Urinary bladder (tissue), 4 donors: Measurements from ENCODE around the gene NPAS2. TPM values are rescaled to one million over a fixed set of nuclear protein-coding genes. Genes with fewer than 3 reads are reported as not detected.

Experiments
- DNase-seq: peaks from one replicate; pipeline ENCODE4 v3.0.0-alpha.2; 2015; ENCODE audit errors: extremely low spot score
- H3K27ac ChIP-seq: one replicate; pipeline ENCODE4 v1.5.1; 2013; ENCODE audit warnings: low read depth, mild to moderate bottlenecking, moderate library complexity
- H3K36me3 ChIP-seq: one replicate; pipeline ENCODE4 v1.6.1; 2013; ENCODE audit warnings: mild to moderate bottlenecking, moderate library complexity; ENCODE audit not compliant: insufficient read depth
- H3K4me1 ChIP-seq: one replicate; pipeline ENCODE4 v1.6.1; 2013; ENCODE audit warnings: mild to moderate bottlenecking, moderate library complexity; ENCODE audit not compliant: insufficient read depth
- H3K4me3 ChIP-seq: one replicate; pipeline ENCODE4 v1.5.1; 2013; ENCODE audit warnings: low read depth, low read length
- WGBS: extraction: QIAGEN DNeasy Blood & Tissue Kit; methylation state at CpG from one replicate; pipeline ENCODE4 v1.1.7; 2013; 5-methylcytosine and 5-hydroxymethylcytosine counted together
- polyA plus RNA-seq: library from polyadenylated mRNA; stranded (reverse); fragments of 200-250 nt; gene quantifications from one replicate; pipeline ENCODE4 v1.2.3, GENCODE V29; 2013
- total RNA-seq: library from RNA; depleted of rRNA; stranded (reverse); fragments of >200 nt; gene quantifications from one replicate; pipeline ENCODE4 v1.2.3, GENCODE V29; 2014
- donor health status: healthy with polysubstance abuse.
- donor health status: healthy.

The NPAS2 gene
- total and polyA plus RNA-seq, 2 donors: 11.8 to 35.0 TPM

GRCh38 chr2:100972452-100972851 lies 152.5 kb downstream of the NPAS2 start:
- no peak for DNase-seq
- no peaks in the 10 kb centered on the region for H3K36me3 ChIP-seq
- no peak overlapping the region for H3K4me3 ChIP-seq
- H3K27ac ChIP-seq: no peak overlapping the region
- WGBS: 85% methylated on average over 7 of the region's 7 CpGs
- H3K4me1 ChIP-seq: no peaks in the 10 kb centered on the region

GRCh38 chr2:100974712-100975520 lies 155.0 kb downstream of the NPAS2 start:
- WGBS: 92% methylated on average over 22 of the region's 22 CpGs
- H3K4me1 ChIP-seq: no peaks in the 10 kb centered on the region
- no peaks in the 10 kb centered on the region for H3K36me3 ChIP-seq
- H3K27ac ChIP-seq: no peak overlapping the region
- no peak overlapping the region for H3K4me3 ChIP-seq
- DNase-seq: no peak

- no peaks in the 10 kb centered on the region for H3K36me3 ChIP-seq
- H3K4me1 ChIP-seq: no peaks in the 10 kb centered on the region
- H3K27ac ChIP-seq: no peak overlapping the region
- WGBS: 97% methylated on average over 7 of the region's 7 CpGs
- H3K4me3 ChIP-seq: no peak overlapping the region
- DNase-seq: no peak
These were observed 155.5 kb downstream of the NPAS2 start for GRCh38 chr2:100975521-100975785.

GRCh38 chr2:100976061-100976460 lies 156.1 kb downstream of the NPAS2 start:
- 92% methylated on average over 6 of the region's 6 CpGs for WGBS
- no peak for DNase-seq

GRCh38 chr2:100976645-100977391 lies 156.9 kb downstream of the NPAS2 start:
- DNase-seq: no peak
- H3K27ac ChIP-seq: no peak overlapping the region
- H3K4me3 ChIP-seq: no peak overlapping the region
- WGBS: 80% methylated on average over 19 of the region's 19 CpGs
- H3K36me3 ChIP-seq: no peaks in the 10 kb centered on the region
- no peaks in the 10 kb centered on the region for H3K4me1 ChIP-seq

More at GRCh38 chr2:100976061-100976460, 156.1 kb downstream of the NPAS2 start:
- Histone ChIP-seq H3K4me1 (no peaks in the 10 kb centered on the region), H3K4me3 (no peak overlapping the region), H3K36me3 (no peaks in the 10 kb centered on the region), H3K27ac (no peak overlapping the region)

GRCh38 chr2:100977511-100977910 lies 157.6 kb downstream of the NPAS2 start:
- DNase-seq: no peak
- Histone ChIP-seq H3K36me3 (no peaks in the 10 kb centered on the region), H3K27ac (no peak overlapping the region), H3K4me1 (no peaks in the 10 kb centered on the region), H3K4me3 (no peak overlapping the region)
- WGBS: 89% methylated on average over 12 of the region's 12 CpGs

GRCh38 chr2:100978582-100979191 lies 158.7 kb downstream of the NPAS2 start:
- no peak for DNase-seq
- no peak overlapping the region for H3K27ac ChIP-seq
- WGBS: 55% methylated on average over 16 of the region's 16 CpGs
- H3K4me3 ChIP-seq: no peak overlapping the region
- H3K36me3 ChIP-seq: no peaks in the 10 kb centered on the region
- no peaks in the 10 kb centered on the region for H3K4me1 ChIP-seq

- no peak overlapping the region for H3K4me3 ChIP-seq
- H3K27ac ChIP-seq: no peak overlapping the region
- no peaks in the 10 kb centered on the region for H3K4me1 ChIP-seq
- WGBS: 93% methylated on average over 12 of the region's 12 CpGs
- no peaks in the 10 kb centered on the region for H3K36me3 ChIP-seq
- no peak for DNase-seq
These were observed 160.1 kb downstream of the NPAS2 start for GRCh38 chr2:100980046-100980445.

- Histone ChIP-seq H3K27ac (no peak overlapping the region), H3K4me3 (no peak overlapping the region), H3K4me1 (no peaks in the 10 kb centered on the region), H3K36me3 (no peaks in the 10 kb centered on the region)
- no peak for DNase-seq
- 85% methylated on average over 2 of the region's 2 CpGs for WGBS
These were observed 161.1 kb downstream of the NPAS2 start for GRCh38 chr2:100981011-100981410.

- H3K4me3 ChIP-seq: no peak overlapping the region
- no peak for DNase-seq
- WGBS: 80% methylated on average over 8 of the region's 8 CpGs
- H3K36me3 ChIP-seq: no peaks in the 10 kb centered on the region
- no peak overlapping the region for H3K27ac ChIP-seq
- no peaks in the 10 kb centered on the region for H3K4me1 ChIP-seq
These were observed 162.5 kb downstream of the NPAS2 start for GRCh38 chr2:100982431-100982861.

GRCh38 chr2:100983201-100983600 lies 163.3 kb downstream of the NPAS2 start:
- Histone ChIP-seq H3K4me3 (no peak overlapping the region), H3K27ac (no peak overlapping the region), H3K4me1 (no peaks in the 10 kb centered on the region), H3K36me3 (no peaks in the 10 kb centered on the region)
- DNase-seq: no peak
- 88% methylated on average over 12 of the region's 12 CpGs for WGBS

- Histone ChIP-seq H3K27ac (no peak overlapping the region), H3K36me3 (no peaks in the 10 kb centered on the region), H3K4me3 (no peak overlapping the region), H3K4me1 (no peaks in the 10 kb centered on the region)
- DNase-seq: no peak
- 62% methylated on average over 11 of the region's 11 CpGs for WGBS
These were observed 163.9 kb downstream of the NPAS2 start for GRCh38 chr2:100983684-100984310.

GRCh38 chr2:100984892-100985307 lies 165.0 kb downstream of the NPAS2 start:
- Histone ChIP-seq H3K27ac (no peak overlapping the region), H3K4me1 (no peaks in the 10 kb centered on the region), H3K4me3 (no peak overlapping the region), H3K36me3 (no peaks in the 10 kb centered on the region)
- WGBS: 32% methylated on average over 7 of the region's 7 CpGs
- no peak for DNase-seq
